ENCODE results near the gene LPGAT1. TPM values are rescaled to one million over a fixed set of nuclear protein-coding genes. Genes with fewer than 3 reads are reported as not detected.

LPGAT1 gene
- total RNA-seq, 3 donors from 2014 or later (not counting 1 experiment from before 2014, with no cell fraction given): 58.6 to 76.3 (median 71.5) TPM

GRCh38 chr1:211741788-211742187 is 88.8 kb downstream of the LPGAT1 start:
- no peak for TF ChIP-seq CTCF (IDR thresholded peaks at IDR 0.05)
- peaks cover 38% of the 10 kb centered on the region for H3K4me1 ChIP-seq (ENCODE audit: control insufficient read depth, insufficient read depth, low read length)
- Mint-ChIP-seq H3K9me3 (no peaks in the 10 kb centered on the region), H3K4me3 (no peak overlapping the region), H3K4me1 (peaks cover 29 to 36% of the 10 kb centered on the region in 2 donors), H3K27me3 (ENCODE audit: low read depth in 2 of 2) (no peaks in the 10 kb centered on the region), H3K27ac (no peak overlapping the region), H3K36me3 (peaks cover 6% of the 10 kb centered on the region)
- H3K27ac ChIP-seq (ENCODE audit: low read length): no peak overlapping the region
- no peaks in the 10 kb centered on the region for H3K9me3 ChIP-seq (ENCODE audit: control insufficient read depth, insufficient read depth, low read length)
- DNase-seq (no peak), ATAC-seq (no peak)
- H3K36me3 ChIP-seq (ENCODE audit: control insufficient read depth, insufficient read depth, low read length): peaks cover 5% of the 10 kb centered on the region
- intact Hi-C loops (cut with micrococcal nuclease): no loop called here
- WGBS (ENCODE audit: insufficient coverage): 86% methylated on average over 1 of the region's 3 CpGs
- H3K27me3 ChIP-seq (ENCODE audit: control insufficient read depth, insufficient read depth, low read length): no peaks in the 10 kb centered on the region
- H3K4me3 ChIP-seq (ENCODE audit: low read length): no peak overlapping the region

GRCh38 chr1:211741116-211741515 is 89.4 kb downstream of the LPGAT1 start:
- Mint-ChIP-seq H3K4me3 (peak overlapping the region; percentile 42), H3K27me3 (ENCODE audit: low read depth in 2 of 2) (no peaks in the 10 kb centered on the region), H3K27ac (peak overlapping the region in 1 of 2 donors; percentile 84), H3K36me3 (peaks cover 6% of the 10 kb centered on the region), H3K4me1 (peaks cover 29 to 36% of the 10 kb centered on the region in 2 donors), H3K9me3 (no peaks in the 10 kb centered on the region)
- Histone ChIP-seq H3K27me3 (ENCODE audit: control insufficient read depth, insufficient read depth, low read length) (no peaks in the 10 kb centered on the region), H3K36me3 (ENCODE audit: control insufficient read depth, insufficient read depth, low read length) (peaks cover 3% of the 10 kb centered on the region), H3K27ac (ENCODE audit: low read length) (no peak overlapping the region), H3K4me3 (ENCODE audit: low read length) (no peak overlapping the region), H3K9me3 (ENCODE audit: control insufficient read depth, insufficient read depth, low read length) (no peaks in the 10 kb centered on the region), H3K4me1 (ENCODE audit: control insufficient read depth, insufficient read depth, low read length) (peaks cover 38% of the 10 kb centered on the region)
- no peak for DNase-seq
- WGBS (ENCODE audit: insufficient coverage): 92% methylated on average over 5 of the region's 9 CpGs
- no peak for ATAC-seq
- no peak for TF ChIP-seq CTCF (IDR thresholded peaks at IDR 0.05)
- intact Hi-C loops (cut with micrococcal nuclease): no loop called here

- H3K27me3 ChIP-seq (ENCODE audit: control insufficient read depth, insufficient read depth, low read length): no peaks in the 10 kb centered on the region
- no peaks in the 10 kb centered on the region for H3K36me3 ChIP-seq (ENCODE audit: control insufficient read depth, insufficient read depth, low read length)
- TF ChIP-seq CTCF (IDR thresholded peaks at IDR 0.05): no peak
- H3K4me3 ChIP-seq (ENCODE audit: low read length): no peak overlapping the region
- peaks cover 0 to 5% of the 10 kb centered on the region in 2 donors for H3K27me3 Mint-ChIP-seq (ENCODE audit: low read depth in 2 of 2)
- peaks cover 29 to 36% of the 10 kb centered on the region in 2 donors for H3K4me1 Mint-ChIP-seq
- peak overlapping the region; percentile 76 for H3K4me3 Mint-ChIP-seq
- no peaks in the 10 kb centered on the region for H3K9me3 Mint-ChIP-seq
- peak overlapping the region; percentile 84 to 85 for H3K27ac Mint-ChIP-seq
- H3K36me3 Mint-ChIP-seq: peaks cover 6% of the 10 kb centered on the region
- peak in 1 of 2 donors; percentile 50 for DNase-seq
- H3K27ac ChIP-seq (ENCODE audit: low read length): peak overlapping the region; percentile 33
- WGBS (ENCODE audit: insufficient coverage): 40% methylated on average over 3 of the region's 6 CpGs
- no peaks in the 10 kb centered on the region for H3K9me3 ChIP-seq (ENCODE audit: control insufficient read depth, insufficient read depth, low read length)
- intact Hi-C loops (cut with micrococcal nuclease): no loop called here
- peaks cover 38% of the 10 kb centered on the region for H3K4me1 ChIP-seq (ENCODE audit: control insufficient read depth, insufficient read depth, low read length)
- peak; percentile 70 to 76 (median 74) for ATAC-seq
Measured at GRCh38 chr1:211739671-211740411, 90.7 kb downstream of the LPGAT1 start.

Measured in natural killer cell (primary cell).